A549 (cell line): ENCODE results near the gene UNC119B.

Experiments used
- CBX2 ChIP-seq: fragments of 200-600 bp; sonication (generic); IDR thresholded peaks from 2 replicates; pipeline ENCODE4 v1.6.1; 2016; ENCODE audit warnings: low read depth, mild to moderate bottlenecking, borderline replicate concordance
- CTCF ChIP-seq: fragments of >200 bp; sonication (Bioruptor Twin); formaldehyde crosslinking; IDR thresholded peaks from 3 replicates; pipeline ENCODE4 v1.5.1; 2016
- HDAC2 ChIP-seq: fragments of 200-600 bp; sonication (generic); IDR thresholded peaks from 2 replicates; pipeline ENCODE4 v1.6.1; 2016
- POLR2A ChIP-seq: IDR thresholded peaks from 2 replicates; pipeline ENCODE4 v1.6.1; 2012; ENCODE audit warnings: mild to moderate bottlenecking, low read length
- RCOR1 ChIP-seq: fragments of 150-350 bp; IDR thresholded peaks from 2 replicates; pipeline ENCODE4 v1.6.1; 2014; ENCODE audit warnings: antibody characterized with exemption, low read length, low read depth
- ZSCAN20 ChIP-seq: fragments of 250-450 bp; sonication (Bioruptor Pico); IDR thresholded peaks from 2 replicates; pipeline ENCODE4 v1.8.0; 2022; ENCODE audit warnings: mild to moderate bottlenecking, moderate library complexity

DNA sequence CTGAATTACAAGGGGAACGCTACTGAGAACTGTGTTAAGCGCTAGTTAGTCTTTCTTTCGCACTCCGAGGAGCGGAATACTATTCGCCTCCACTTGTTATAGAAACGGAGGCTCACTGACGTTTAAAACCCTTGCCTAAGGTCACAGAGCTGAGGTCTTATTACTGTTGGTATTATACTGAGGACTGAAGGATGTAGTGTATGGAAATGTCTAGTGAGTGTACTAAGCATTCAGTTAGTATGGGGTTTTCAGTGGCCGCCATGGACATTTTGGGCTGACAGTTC lies 16.2 kb downstream of the UNC119B start:
- no peak for TF ChIP-seq CBX2
- TF ChIP-seq CTCF: no peak
- no peak for TF ChIP-seq HDAC2
- TF ChIP-seq POLR2A: no peak
- no peak for TF ChIP-seq ZSCAN20 (CRISPR knock-in tag)
- no peak for TF ChIP-seq RCOR1
